Measurements from ENCODE around the gene OPN4. TPM values are rescaled to one million over a fixed set of nuclear protein-coding genes. Genes with fewer than 3 reads are reported as not detected.

OPN4 gene
- polyA plus RNA-seq, 1 of the 3 experiments (the other 2 are of a cell fraction) = 0.03 TPM

GRCh38 chr10:86658751-86659150, 4.4 kb downstream of the OPN4 start:
- no peaks in the 10 kb centered on the region for H3K79me2 ChIP-seq (ENCODE audit: insufficient read depth)
- H3K9me2 ChIP-seq = no peaks in the 10 kb centered on the region
- no peak overlapping the region for H3K27ac ChIP-seq (ENCODE audit: low read depth in 2 of 2, low read length in 1 of 2)
- no peaks in the 10 kb centered on the region for H4K20me1 ChIP-seq (ENCODE audit: insufficient read depth)
- no peaks in the 10 kb centered on the region for H3K9me3 ChIP-seq
- H3F3A ChIP-seq (replicated peaks; ENCODE audit: insufficient read depth) = no peaks in the 10 kb centered on the region
- DNase-seq = no peak
- TF ChIP-seq SIN3A (IDR thresholded peaks at IDR 0.05; ENCODE audit: borderline replicate concordance, low read depth, low read length) (no peak), CHD2 (IDR thresholded peaks at IDR 0.05; ENCODE audit: low read length, partially characterized antibody) (no peak), USF2 (IDR thresholded peaks at IDR 0.05; ENCODE audit: borderline replicate concordance, low read depth, low read length) (no peak), RFX5 (IDR thresholded peaks at IDR 0.05; ENCODE audit: low read length) (no peak), IRF3 (IDR thresholded peaks at IDR 0.05; ENCODE audit: low read depth, low read length) (no peak), TAF1 (IDR thresholded peaks at IDR 0.05; ENCODE audit: borderline replicate concordance, low read depth, low read length) (no peak), MXI1 (IDR thresholded peaks at IDR 0.05; ENCODE audit: low read depth, low read length) (no peak), YY1 (IDR thresholded peaks at IDR 0.05; ENCODE audit: low read depth) (no peak), MEF2A (IDR thresholded peaks at IDR 0.05; ENCODE audit: borderline replicate concordance, low read depth) (no peak), USF1 (IDR thresholded peaks at IDR 0.05; ENCODE audit: borderline replicate concordance, low read depth) (no peak), RAD21 (IDR thresholded peaks at IDR 0.05; ENCODE audit: low read length) (no peak), NRF1 (IDR thresholded peaks at IDR 0.05; ENCODE audit: low read depth, low read length) (no peak), ZBTB33 (IDR thresholded peaks at IDR 0.05; ENCODE audit: borderline replicate concordance, low read depth) (no peak), RCOR1 (IDR thresholded peaks at IDR 0.05; ENCODE audit: low read length) (no peak), SMC3 (IDR thresholded peaks at IDR 0.05; ENCODE audit: low read depth, low read length) (no peak), NFIC (IDR thresholded peaks at IDR 0.05; ENCODE audit: borderline replicate concordance) (no peak), EP300 (IDR thresholded peaks at IDR 0.05; ENCODE audit: borderline replicate concordance in 1 of 2, low read depth in 1 of 2, low read length in 1 of 2) (no peak), POLR2AphosphoS5 (IDR thresholded peaks at IDR 0.05; ENCODE audit: low read depth, low read length) (no peak), TCF12 (IDR thresholded peaks at IDR 0.05) (no peak), FOXJ3 (CRISPR knock-in tag; IDR thresholded peaks at IDR 0.05) (no peak)
- no peaks in the 10 kb centered on the region for H3K36me3 ChIP-seq (replicated peaks in 1 of 2; ENCODE audit: control insufficient read depth in 1 of 2, insufficient read depth in 2 of 2, low read length in 1 of 2)
- H3K4me2 ChIP-seq = no peak overlapping the region
- peaks cover 0 to 14% of the 10 kb centered on the region in 2 experiments; a peak in 1 of 4 replicates for H3K4me1 ChIP-seq (ENCODE audit: control insufficient read depth in 1 of 2, insufficient read depth in 2 of 2, low read depth in 1 of 2, low read length in 1 of 2)
- ChIA-PET CTCF (interaction anchor here (0.8 to 1.4 kb wide), 2 partner anchors 12 to 16 kb away, joined by 3 to 4 read pairs; no protein-coding TSS in a partner anchor), POLR2A (no interaction called here)
- no peak overlapping the region for H2AFZ ChIP-seq (ENCODE audit: low read depth)
- 49% methylated on average over 3 of the region's 3 CpGs for WGBS (ENCODE audit: low lambda C conversion rate)
- no peak overlapping the region for H3K9ac ChIP-seq
- no peak overlapping the region for H3K4me3 ChIP-seq (ENCODE audit: low read depth in 2 of 2, low read length in 1 of 2)
- H3K27me3 ChIP-seq (ENCODE audit: insufficient read depth) = no peaks in the 10 kb centered on the region
